ENCODE measurements around the gene PTK7.

GRCh38 chr6:43077333-43077809 lies 1.3 kb downstream of the PTK7 start:
- TF ChIP-seq CTCF (IDR thresholded peaks at IDR 0.05; ENCODE audit: insufficient read depth, low read length, poor library complexity, severe bottlenecking) (no peak), EZH2phosphoT487 (conservative IDR thresholded peaks at IDR 0.05; ENCODE audit: low read length) (no peak)

Data from SU-DHL-6 (cell line).